K562 (cell line): ENCODE data around the gene ZNF669. TPM values are rescaled to one million over a fixed set of nuclear protein-coding genes. Genes with fewer than 3 reads are reported as not detected.

ENCODE experiments used
- ATAC-seq: fragments of 200-7000 bp; cut with Tn5 transposase; 3 replicates; pipeline ENCODE4 v1.9.1; 2020; ENCODE audit warnings: moderate library complexity
- BruUV-seq: library from RNA; stranded (reverse); fragments of 400-500 nt; replicated peaks from 2 replicates; lab custom pipeline; 2021; lab: Mats Ljungman, UMichigan
- CTCF ChIA-PET: fragments of 300-600 bp; formaldehyde crosslinking; extraction: SDS; loops from one replicate; lab custom pipeline; 2021; ENCODE audit warnings: low intra/inter-chr PET ratio; lab: Yijun Ruan, JAX
- POLR2A ChIA-PET: fragments of 300-600, 350-650 bp; sonication (Branson Sonifier 250); formaldehyde crosslinking; extraction: SDS; loops from one replicate; lab custom pipeline; 2021; ENCODE audit warnings: antibody characterized with exemption, inconsistent platforms; lab: Yijun Ruan, JAX
- DNase-seq, 4 experiments: peaks; one replicate each; pipeline versions ENCODE4 v3.0.0 to v3.0.0-alpha.2; 2011 to 2018; ENCODE audit warnings: low spot score in 3 of 4, mixed read lengths in 3 of 4; ENCODE audit errors: extremely low read depth in 1 of 4
- FAIRE-seq: peaks from 2 replicates; lab custom pipeline; 2011; peaks lifted over from hg19 to GRCh38; lab: Jason Lieb, UNC
- H2AFZ ChIP-seq: 2 replicates; pipeline ENCODE4 v1.6.0; 2011; ENCODE audit warnings: low read depth, low read length, control low read depth, inconsistent platforms
- H3K27ac ChIP-seq: fragments of 200-600 bp; 3 replicates; pipeline ENCODE4 v1.8.0; 2011; ENCODE audit warnings: low read depth, mild to moderate bottlenecking, control low read depth, inconsistent platforms, low read length, moderate library complexity, mixed read lengths; ENCODE audit errors: extremely low read depth
- H3K27me3 ChIP-seq, 2 experiments: fragments of 300-600 bp in 1 of 2; 2 replicates in 1 of 2; 3 replicates in 1 of 2; pipeline versions ENCODE4 v1.6.0 to v1.8.0; 2011; ENCODE audit warnings: inconsistent platforms in 2 of 2, low read length in 2 of 2, mild to moderate bottlenecking in 1 of 2, mixed read lengths in 1 of 2, moderate library complexity in 1 of 2; ENCODE audit not compliant: control insufficient read depth in 2 of 2, insufficient read depth in 2 of 2
- H3K36me3 ChIP-seq: fragments of 300-600 bp; 3 replicates; pipeline ENCODE4 v1.8.0; 2011; ENCODE audit warnings: mild to moderate bottlenecking, low read length, inconsistent platforms; ENCODE audit not compliant: control insufficient read depth, insufficient read depth
- H3K4me1 ChIP-seq, 2 experiments: fragments of 200-600 bp in 1 of 2; replicated peaks in 1 of 2; 2 replicates in 1 of 2; 3 replicates in 1 of 2; pipeline versions ENCODE4 v1.5.1 to v1.8.0; 2011; ENCODE audit warnings: inconsistent platforms in 2 of 2, low read length in 2 of 2, mild to moderate bottlenecking in 1 of 2, mixed read lengths in 1 of 2, moderate library complexity in 1 of 2; ENCODE audit not compliant: control insufficient read depth in 2 of 2, insufficient read depth in 2 of 2
- H3K4me2 ChIP-seq: 2 replicates; pipeline ENCODE4 v1.6.1; 2011; ENCODE audit warnings: low read length, control low read depth, inconsistent platforms, mixed read lengths; ENCODE audit not compliant: insufficient read depth
- H3K4me3 ChIP-seq: fragments of 200-600 bp; sonication (generic), shearing (Covaris generic); 2 replicates; pipeline ENCODE4 v1.5.1; 2016; ENCODE audit warnings: control low read depth, inconsistent platforms
- H3K79me2 ChIP-seq: fragments of 200-600 bp; 3 replicates; pipeline ENCODE4 v1.8.0; 2011; ENCODE audit warnings: low read length, inconsistent platforms; ENCODE audit not compliant: control insufficient read depth, insufficient read depth
- H3K9ac ChIP-seq, 2 experiments: 2 replicates each; pipeline versions ENCODE4 v1.6.0 to v1.6.1; 2011; ENCODE audit warnings: low read depth in 2 of 2, low read length in 2 of 2, control low read depth in 1 of 2, inconsistent platforms in 1 of 2, mild to moderate bottlenecking in 1 of 2, mixed read lengths in 1 of 2; ENCODE audit not compliant: insufficient read depth in 1 of 2
- H3K9me1 ChIP-seq: one replicate; pipeline ENCODE4 v1.6.0; 2011; ENCODE audit warnings: inconsistent platforms, mild to moderate bottlenecking, low read length, moderate library complexity; ENCODE audit not compliant: control insufficient read depth, insufficient read depth
- H3K9me3 ChIP-seq: replicated peaks from 2 replicates; pipeline ENCODE4 v1.5.1; 2011; ENCODE audit warnings: low read depth, low read length, inconsistent platforms; ENCODE audit not compliant: control insufficient read depth, insufficient read depth
- H4K20me1 ChIP-seq: replicated peaks from 2 replicates; pipeline ENCODE4 v1.6.1; 2011; ENCODE audit warnings: low read length, inconsistent platforms, mixed read lengths; ENCODE audit not compliant: control insufficient read depth, insufficient read depth
- FOXA1 ChIP-seq: fragments of 450-650 bp; IDR thresholded peaks from 2 replicates; pipeline ENCODE4 v1.6.1; 2016; ENCODE audit warnings: mild to moderate bottlenecking, borderline replicate concordance
- RAD21 ChIP-seq, 2 experiments: fragments of 250-450 bp in 1 of 2; fragments of 450-650 bp in 1 of 2; sonication (Bioruptor Pico) in 1 of 2; formaldehyde crosslinking in 1 of 2; IDR thresholded peaks in 1 of 2; conservative IDR thresholded peaks in 1 of 2; 2 replicates each; pipeline versions ENCODE4 v1.4.0 to v1.8.0; 2020 to 2022; ENCODE audit warnings: mild to moderate bottlenecking in 2 of 2, moderate library complexity in 1 of 2
- SREBF1 ChIP-seq: fragments of 150-350 bp; IDR thresholded peaks from 2 replicates; pipeline ENCODE4 v1.6.1; 2014; ENCODE audit warnings: antibody characterized with exemption, low read depth, low read length, borderline replicate concordance
- ZFX ChIP-seq: sonication (generic); formaldehyde crosslinking; IDR thresholded peaks from 2 replicates; pipeline ENCODE4 v1.8.0; 2022; ENCODE audit warnings: mild to moderate bottlenecking, missing genetic modification reagents, moderate library complexity
- WGBS: fragments of 100-300 bp; shearing (Covaris generic); methylation state at CpG from one replicate; pipeline ENCODE4 v1.1.6; 2016; ENCODE audit warnings: low coverage, mixed read lengths; ENCODE audit not compliant: insufficient coverage; ENCODE audit errors: missing lambda C conversion rate; 5-methylcytosine and 5-hydroxymethylcytosine counted together
- in situ Hi-C: fragments of 300-500 bp; cut with MboI; formaldehyde crosslinking; loops from 4 replicates; pipeline ENCODE4 v1.15.0; 2018; ENCODE audit warnings: inconsistent platforms, mixed read lengths
- intact Hi-C: fragments of 100-400 bp; cut with micrococcal nuclease; formaldehyde crosslinking; loops from 2 replicates; pipeline ENCODE4 v1.14.2; 2022
- polyA plus RNA-seq, 8 experiments: library from polyadenylated mRNA; depleted of rRNA in 4 of 8; stranded (reverse) in 5 of 8; unstranded in 3 of 8; fragments of >200 nt; fragmentation: Nextera tagmentation in 2 of 8; fragmentation: Illumina TruSeq in 1 of 8; extraction: Ambion mirVana in 2 of 8; extraction: Trizol in 1 of 8; gene quantifications; 2 replicates each; pipeline versions ENCODE4 v1.2.1 to v1.2.3, GENCODE V29; 2011 to 2014; ENCODE audit warnings: inconsistent platforms in 1 of 8, missing spikeins in 1 of 8
- total RNA-seq, 7 experiments: library from RNA; depleted of rRNA in 6 of 7; stranded (reverse); fragments of >200 nt in 6 of 7; fragmentation: Illumina TruSeq in 2 of 7; extraction: Trizol in 2 of 7; gene quantifications; 2 replicates each; pipeline versions ENCODE4 v1.2.1 to v1.2.3, GENCODE V29; 2011 to 2021; ENCODE audit warnings: low replicate concordance in 1 of 7
- TF ChIP-seq, protein P1 (sequence below): sonication (generic); formaldehyde crosslinking; IDR thresholded peaks from 2 replicates; pipeline ENCODE4 v1.8.1; 2023; ENCODE audit warnings: mild to moderate bottlenecking, missing genetic modification reagents
- TF ChIP-seq, protein P2 (sequence below), 3 experiments: IDR thresholded peaks in 2 of 3; conservative IDR thresholded peaks in 1 of 3; 2 replicates each; pipeline ENCODE4 v1.5.1; 2011 to 2012; ENCODE audit warnings: low read length in 3 of 3, mild to moderate bottlenecking in 3 of 3, control low read depth in 2 of 3, improper control_type of control experiment in 1 of 3, inconsistent platforms in 1 of 3, low read depth in 1 of 3, mixed read lengths in 1 of 3, moderate library complexity in 1 of 3; ENCODE audit not compliant: insufficient read depth in 2 of 3

ZNF669 gene
- total and polyA plus RNA-seq, 9 of the 15 experiments (the other 6 are each of a cell fraction or from before 2014, with no cell fraction given) = 5.3 to 18.3 (median 10.2) TPM

DNA sequence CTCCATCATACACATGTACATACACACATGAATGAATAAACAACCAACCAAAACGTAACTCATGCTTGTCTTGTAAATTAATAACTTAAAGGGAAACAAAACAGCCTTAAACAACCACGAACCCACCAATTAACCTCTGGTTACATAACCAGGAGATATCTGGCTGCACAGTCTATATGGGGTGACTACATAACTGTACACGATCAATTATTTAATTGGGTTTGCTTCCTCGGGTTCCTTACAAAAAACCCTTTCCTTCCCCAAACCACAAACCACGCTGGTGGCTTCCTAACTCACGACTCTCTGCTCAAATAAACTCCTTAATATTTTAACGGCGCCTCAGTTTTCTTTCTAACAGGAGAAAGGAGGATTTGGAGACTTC lies 26.3 kb downstream of the ZNF669 start (continued):
- TF ChIP-seq, protein P1, sequence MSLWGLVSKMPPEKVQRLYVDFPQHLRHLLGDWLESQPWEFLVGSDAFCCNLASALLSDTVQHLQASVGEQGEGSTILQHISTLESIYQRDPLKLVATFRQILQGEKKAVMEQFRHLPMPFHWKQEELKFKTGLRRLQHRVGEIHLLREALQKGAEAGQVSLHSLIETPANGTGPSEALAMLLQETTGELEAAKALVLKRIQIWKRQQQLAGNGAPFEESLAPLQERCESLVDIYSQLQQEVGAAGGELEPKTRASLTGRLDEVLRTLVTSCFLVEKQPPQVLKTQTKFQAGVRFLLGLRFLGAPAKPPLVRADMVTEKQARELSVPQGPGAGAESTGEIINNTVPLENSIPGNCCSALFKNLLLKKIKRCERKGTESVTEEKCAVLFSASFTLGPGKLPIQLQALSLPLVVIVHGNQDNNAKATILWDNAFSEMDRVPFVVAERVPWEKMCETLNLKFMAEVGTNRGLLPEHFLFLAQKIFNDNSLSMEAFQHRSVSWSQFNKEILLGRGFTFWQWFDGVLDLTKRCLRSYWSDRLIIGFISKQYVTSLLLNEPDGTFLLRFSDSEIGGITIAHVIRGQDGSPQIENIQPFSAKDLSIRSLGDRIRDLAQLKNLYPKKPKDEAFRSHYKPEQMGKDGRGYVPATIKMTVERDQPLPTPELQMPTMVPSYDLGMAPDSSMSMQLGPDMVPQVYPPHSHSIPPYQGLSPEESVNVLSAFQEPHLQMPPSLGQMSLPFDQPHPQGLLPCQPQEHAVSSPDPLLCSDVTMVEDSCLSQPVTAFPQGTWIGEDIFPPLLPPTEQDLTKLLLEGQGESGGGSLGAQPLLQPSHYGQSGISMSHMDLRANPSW = no peak

DNA sequence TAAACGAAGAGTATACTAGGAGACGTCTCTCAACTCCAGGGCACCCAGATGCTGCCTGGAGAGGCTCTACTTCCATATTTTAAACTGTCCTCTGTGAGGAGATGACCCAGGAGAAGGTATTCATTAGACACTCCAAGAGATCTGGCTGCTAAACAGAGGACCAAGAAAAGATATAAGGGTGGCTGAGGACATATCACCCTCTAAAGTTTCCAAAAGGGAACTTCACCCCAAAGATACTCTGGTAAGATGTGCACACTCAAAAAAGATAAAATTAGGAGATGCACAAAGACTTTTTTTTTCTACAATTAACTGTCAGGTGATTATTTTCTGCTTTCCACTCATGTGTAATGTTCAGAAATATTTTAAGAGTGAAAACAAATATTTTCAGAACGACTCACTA lies 26.9 kb downstream of the ZNF669 start:
- Histone ChIP-seq H3K4me1 (peaks cover 8 to 11% of the 10 kb centered on the region in 2 experiments; a peak in 4 of 5 replicates), H3K9me1 (no peaks in the 10 kb centered on the region), H2AFZ (no peak overlapping the region), H4K20me1 (no peaks in the 10 kb centered on the region), H3K9ac (peak overlapping the region in 1 of 2 experiments; percentile 93; a peak in 1 of 4 replicates), H3K4me2 (no peak overlapping the region; the same call in 1 of the 2 replicates), H3K27ac (no peak overlapping the region), H3K9me3 (peaks cover 7% of the 10 kb centered on the region; the same call in 1 of the 2 replicates), H3K27me3 (no peaks in the 10 kb centered on the region), H3K79me2 (peaks cover 50% of the 10 kb centered on the region), H3K4me3 (peak overlapping the region; percentile 80; the same call in 1 of the 2 replicates), H3K36me3 (no peaks in the 10 kb centered on the region; the same call in 2 of the 3 replicates)
- TF ChIP-seq FOXA1 = no peak
- no peak for TF ChIP-seq ZFX (CRISPR knock-in tag)
- TF ChIP-seq SREBF1 = no peak
- TF ChIP-seq, protein P2, sequence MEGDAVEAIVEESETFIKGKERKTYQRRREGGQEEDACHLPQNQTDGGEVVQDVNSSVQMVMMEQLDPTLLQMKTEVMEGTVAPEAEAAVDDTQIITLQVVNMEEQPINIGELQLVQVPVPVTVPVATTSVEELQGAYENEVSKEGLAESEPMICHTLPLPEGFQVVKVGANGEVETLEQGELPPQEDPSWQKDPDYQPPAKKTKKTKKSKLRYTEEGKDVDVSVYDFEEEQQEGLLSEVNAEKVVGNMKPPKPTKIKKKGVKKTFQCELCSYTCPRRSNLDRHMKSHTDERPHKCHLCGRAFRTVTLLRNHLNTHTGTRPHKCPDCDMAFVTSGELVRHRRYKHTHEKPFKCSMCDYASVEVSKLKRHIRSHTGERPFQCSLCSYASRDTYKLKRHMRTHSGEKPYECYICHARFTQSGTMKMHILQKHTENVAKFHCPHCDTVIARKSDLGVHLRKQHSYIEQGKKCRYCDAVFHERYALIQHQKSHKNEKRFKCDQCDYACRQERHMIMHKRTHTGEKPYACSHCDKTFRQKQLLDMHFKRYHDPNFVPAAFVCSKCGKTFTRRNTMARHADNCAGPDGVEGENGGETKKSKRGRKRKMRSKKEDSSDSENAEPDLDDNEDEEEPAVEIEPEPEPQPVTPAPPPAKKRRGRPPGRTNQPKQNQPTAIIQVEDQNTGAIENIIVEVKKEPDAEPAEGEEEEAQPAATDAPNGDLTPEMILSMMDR (IDR thresholded peaks at IDR 0.05 in 2 of 3, conservative IDR thresholded peaks at IDR 0.05 in 1 of 3; ENCODE audit: insufficient read depth in 2 of 3, low read depth in 1 of 3, low read length in 3 of 3) = peak in 1 of 3 experiments; percentile 8; a peak in 1 of 6 replicates
- TF ChIP-seq RAD21 (CRISPR knock-in tag; conservative IDR thresholded peaks at IDR 0.05 in 1 of 2, IDR thresholded peaks at IDR 0.05 in 1 of 2) = peak in 1 of 2 experiments; percentile 27; a peak in 1 of 4 replicates
- POLR2A ChIA-PET = no interaction called here
- CTCF ChIA-PET = interaction anchor here (0.6 kb wide), 1 partner anchor 93 kb away, joined by 6 read pairs; no protein-coding TSS in a partner anchor
- intact Hi-C loops (loop anchor here (5.0 kb wide), 1 partner anchor 170 kb away; no protein-coding TSS in a partner anchor), in situ Hi-C loops (no loop called here)
- ATAC-seq (no peak), DNase-seq (peak in 1 of 4 experiments; percentile 12), FAIRE-seq (no peak)
- BruUV-seq = no TSS peak
- WGBS = 55% methylated on average over 3 of the region's 3 CpGs
